A549 (cell line): ENCODE data around the gene AGAP3.

ENCODE experiments used
- BCL3 ChIP-seq: fragments of >200 bp; sonication (Bioruptor Twin); formaldehyde crosslinking; IDR thresholded peaks from 3 replicates; pipeline ENCODE4 v1.6.1; 2016
- E2F6 ChIP-seq: IDR thresholded peaks from 2 replicates; pipeline ENCODE4 v1.6.1; 2012; ENCODE audit warnings: low read depth, borderline replicate concordance
- EP300 ChIP-seq, 2 experiments: fragments of >200 bp; sonication (Bioruptor Twin); formaldehyde crosslinking; IDR thresholded peaks; 2 replicates in 1 of 2; 3 replicates in 1 of 2; pipeline ENCODE4 v1.6.1; 2016 to 2017
- FOXS1 ChIP-seq: fragments of 250-450 bp; sonication (Bioruptor Pico); IDR thresholded peaks from 2 replicates; pipeline ENCODE4 v1.5.0; 2020; ENCODE audit warnings: mild to moderate bottlenecking, moderate library complexity
- GATA3 ChIP-seq: IDR thresholded peaks from 2 replicates; pipeline ENCODE4 v1.6.1; 2012; ENCODE audit warnings: borderline replicate concordance
- MAFK ChIP-seq: fragments of 450-650 bp; IDR thresholded peaks from 2 replicates; pipeline ENCODE4 v1.6.1; 2014; ENCODE audit not compliant: partially characterized antibody
- POLR2A ChIP-seq: IDR thresholded peaks from 2 replicates; pipeline ENCODE4 v1.6.1; 2012; ENCODE audit warnings: mild to moderate bottlenecking, low read length
- SMC3 ChIP-seq: fragments of >200 bp; sonication (Bioruptor Twin); formaldehyde crosslinking; IDR thresholded peaks from 3 replicates; pipeline ENCODE4 v1.6.1; 2018; ENCODE audit warnings: inconsistent platforms
- TF ChIP-seq, protein P1 (sequence below): fragments of >200 bp; sonication (Bioruptor Twin); formaldehyde crosslinking; IDR thresholded peaks from 3 replicates; pipeline ENCODE4 v1.5.1; 2016
- TF ChIP-seq, protein P2 (sequence below): fragments of 450-650 bp; IDR thresholded peaks from 2 replicates; pipeline ENCODE4 v1.6.1; 2014; ENCODE audit warnings: antibody characterized with exemption

DNA sequence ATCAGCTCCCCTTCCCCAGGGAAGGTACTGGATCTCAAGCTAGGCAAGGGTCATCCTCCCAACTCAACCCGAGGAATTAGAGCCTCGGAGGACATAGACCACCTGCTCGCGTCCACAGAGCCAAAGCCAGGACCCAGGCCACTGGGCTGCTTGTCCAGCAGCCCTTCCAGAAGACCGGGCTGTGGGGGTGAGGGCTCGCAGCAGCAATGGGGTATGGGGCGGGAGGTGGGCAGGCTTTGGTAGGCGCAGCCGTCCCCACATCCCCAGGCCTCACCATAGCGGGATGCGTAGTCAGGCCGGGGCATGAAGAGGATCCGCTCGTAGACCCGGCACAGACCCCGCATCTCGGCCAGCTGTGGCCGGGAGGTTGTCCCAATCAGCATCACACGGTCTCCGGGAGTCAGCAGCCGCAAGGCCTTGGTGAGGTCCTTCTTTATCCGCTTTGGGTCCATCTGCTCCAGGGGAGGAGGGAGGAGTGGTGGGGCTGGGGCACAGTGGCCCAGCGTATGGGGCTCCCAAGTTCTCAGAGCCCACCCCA lies 105.8 kb downstream of the AGAP3 start:
- TF ChIP-seq GATA3 (no peak), E2F6 (no peak), POLR2A (no peak), EP300 (IDR thresholded peaks at IDR 0.05) (no peak), BCL3 (no peak), SMC3 (no peak), FOXS1 (CRISPR knock-in tag) (no peak), MAFK (no peak)
- TF ChIP-seq, protein P1, sequence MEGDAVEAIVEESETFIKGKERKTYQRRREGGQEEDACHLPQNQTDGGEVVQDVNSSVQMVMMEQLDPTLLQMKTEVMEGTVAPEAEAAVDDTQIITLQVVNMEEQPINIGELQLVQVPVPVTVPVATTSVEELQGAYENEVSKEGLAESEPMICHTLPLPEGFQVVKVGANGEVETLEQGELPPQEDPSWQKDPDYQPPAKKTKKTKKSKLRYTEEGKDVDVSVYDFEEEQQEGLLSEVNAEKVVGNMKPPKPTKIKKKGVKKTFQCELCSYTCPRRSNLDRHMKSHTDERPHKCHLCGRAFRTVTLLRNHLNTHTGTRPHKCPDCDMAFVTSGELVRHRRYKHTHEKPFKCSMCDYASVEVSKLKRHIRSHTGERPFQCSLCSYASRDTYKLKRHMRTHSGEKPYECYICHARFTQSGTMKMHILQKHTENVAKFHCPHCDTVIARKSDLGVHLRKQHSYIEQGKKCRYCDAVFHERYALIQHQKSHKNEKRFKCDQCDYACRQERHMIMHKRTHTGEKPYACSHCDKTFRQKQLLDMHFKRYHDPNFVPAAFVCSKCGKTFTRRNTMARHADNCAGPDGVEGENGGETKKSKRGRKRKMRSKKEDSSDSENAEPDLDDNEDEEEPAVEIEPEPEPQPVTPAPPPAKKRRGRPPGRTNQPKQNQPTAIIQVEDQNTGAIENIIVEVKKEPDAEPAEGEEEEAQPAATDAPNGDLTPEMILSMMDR = no peak
- TF ChIP-seq, protein P2, sequence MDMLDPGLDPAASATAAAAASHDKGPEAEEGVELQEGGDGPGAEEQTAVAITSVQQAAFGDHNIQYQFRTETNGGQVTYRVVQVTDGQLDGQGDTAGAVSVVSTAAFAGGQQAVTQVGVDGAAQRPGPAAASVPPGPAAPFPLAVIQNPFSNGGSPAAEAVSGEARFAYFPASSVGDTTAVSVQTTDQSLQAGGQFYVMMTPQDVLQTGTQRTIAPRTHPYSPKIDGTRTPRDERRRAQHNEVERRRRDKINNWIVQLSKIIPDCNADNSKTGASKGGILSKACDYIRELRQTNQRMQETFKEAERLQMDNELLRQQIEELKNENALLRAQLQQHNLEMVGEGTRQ = no peak
